ENCODE results near the gene ERF. TPM values are rescaled to one million over a fixed set of nuclear protein-coding genes. Genes with fewer than 3 reads are reported as not detected.

ERF gene
- polyA plus RNA-seq, 4 donors, result 70.7 to 94.4 (median 71.8) TPM

DNA sequence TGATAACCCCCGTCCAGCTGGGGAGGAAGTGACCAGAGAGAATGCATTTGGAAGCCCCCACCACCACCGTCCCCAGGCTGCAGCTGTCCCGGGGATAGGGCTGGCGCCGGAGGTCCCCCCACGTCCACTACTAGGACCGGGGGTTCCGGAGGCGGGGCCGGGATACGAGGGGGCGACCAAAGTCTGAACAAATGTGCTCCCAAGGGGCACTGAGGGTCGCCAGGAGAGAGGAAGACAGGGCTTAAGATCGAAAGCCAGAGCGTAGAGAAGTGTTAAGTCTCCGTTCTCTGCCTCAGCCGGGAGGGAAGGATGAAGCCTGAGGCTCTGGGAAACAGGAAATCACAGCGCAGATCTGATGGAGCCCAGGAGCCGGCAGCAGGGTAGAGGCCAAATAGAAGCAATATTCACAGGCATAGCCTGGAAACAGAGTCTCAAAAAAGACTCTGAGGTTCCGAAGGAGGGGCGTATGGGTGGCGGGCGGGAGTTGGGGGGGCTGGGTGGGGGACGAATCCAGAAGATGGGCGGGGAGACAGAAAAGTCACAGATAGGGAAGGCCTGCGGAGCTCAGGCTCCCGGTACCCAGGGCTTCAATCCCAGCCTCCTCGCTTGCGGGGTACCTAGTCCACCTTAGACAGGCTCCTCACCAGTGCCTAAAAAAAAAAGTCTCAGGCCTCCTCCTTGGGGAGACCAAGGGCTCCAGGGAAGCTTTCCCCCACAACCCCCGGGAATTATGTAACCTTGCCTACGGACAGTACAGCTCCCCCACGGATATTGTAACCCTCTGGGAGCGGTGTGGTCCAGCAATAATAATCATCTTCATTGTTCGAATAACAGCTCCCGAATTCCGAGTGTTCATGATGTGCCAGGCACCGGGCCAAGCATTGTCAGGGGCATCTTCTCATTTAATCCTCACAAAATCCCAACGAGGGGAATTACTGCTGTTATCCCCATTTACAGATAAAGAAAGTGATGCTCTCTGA lies 1.1 kb upstream of the ERF start:
- DNase-seq (ENCODE audit: low read depth in 4 of 4, low spot score in 3 of 4), result peak in 3 of 4 donors; percentile 45 to 60 (median 46)

DNA sequence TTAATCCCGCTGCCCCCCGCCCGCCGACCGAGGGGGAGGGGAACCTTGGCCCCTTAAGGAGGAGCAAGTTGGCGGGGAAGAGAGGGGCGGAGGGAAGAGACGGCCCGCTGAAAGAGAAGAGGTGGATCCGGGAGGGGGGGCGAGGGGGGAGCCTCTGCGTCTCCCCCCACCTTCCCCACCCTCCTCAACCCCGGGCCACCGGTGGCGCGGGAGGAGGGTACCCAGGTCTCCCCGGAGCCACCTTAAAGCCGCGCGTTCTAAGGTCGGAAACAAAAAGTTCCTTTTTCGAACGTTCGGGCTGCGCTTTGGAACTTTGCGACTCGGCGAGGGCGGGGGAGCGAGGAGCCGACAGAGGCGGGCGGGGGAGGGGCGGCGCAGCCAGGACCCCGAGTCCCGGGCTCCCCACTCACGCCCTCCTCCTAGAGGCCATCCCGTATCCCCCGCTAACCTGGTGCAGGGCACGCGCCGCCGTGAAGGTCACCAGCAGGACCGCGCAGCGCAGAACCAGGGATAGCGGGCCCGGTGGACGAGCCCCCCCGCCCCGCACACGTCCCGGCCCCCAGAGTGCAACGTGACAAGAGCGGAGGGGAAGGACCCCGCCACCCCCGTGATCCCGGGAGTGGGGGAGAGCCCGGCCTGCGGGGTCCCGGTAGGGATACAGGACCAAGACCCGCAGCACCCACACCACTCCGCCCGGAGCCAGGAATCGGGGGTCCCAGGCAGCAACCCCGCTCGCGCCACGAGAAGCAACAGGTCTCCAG lies 659 bp downstream of the ERF start:
- DNase-seq (ENCODE audit: low read depth in 4 of 4, low spot score in 3 of 4), result peak in 2 of 4 donors; percentile 65 to 67

DNA sequence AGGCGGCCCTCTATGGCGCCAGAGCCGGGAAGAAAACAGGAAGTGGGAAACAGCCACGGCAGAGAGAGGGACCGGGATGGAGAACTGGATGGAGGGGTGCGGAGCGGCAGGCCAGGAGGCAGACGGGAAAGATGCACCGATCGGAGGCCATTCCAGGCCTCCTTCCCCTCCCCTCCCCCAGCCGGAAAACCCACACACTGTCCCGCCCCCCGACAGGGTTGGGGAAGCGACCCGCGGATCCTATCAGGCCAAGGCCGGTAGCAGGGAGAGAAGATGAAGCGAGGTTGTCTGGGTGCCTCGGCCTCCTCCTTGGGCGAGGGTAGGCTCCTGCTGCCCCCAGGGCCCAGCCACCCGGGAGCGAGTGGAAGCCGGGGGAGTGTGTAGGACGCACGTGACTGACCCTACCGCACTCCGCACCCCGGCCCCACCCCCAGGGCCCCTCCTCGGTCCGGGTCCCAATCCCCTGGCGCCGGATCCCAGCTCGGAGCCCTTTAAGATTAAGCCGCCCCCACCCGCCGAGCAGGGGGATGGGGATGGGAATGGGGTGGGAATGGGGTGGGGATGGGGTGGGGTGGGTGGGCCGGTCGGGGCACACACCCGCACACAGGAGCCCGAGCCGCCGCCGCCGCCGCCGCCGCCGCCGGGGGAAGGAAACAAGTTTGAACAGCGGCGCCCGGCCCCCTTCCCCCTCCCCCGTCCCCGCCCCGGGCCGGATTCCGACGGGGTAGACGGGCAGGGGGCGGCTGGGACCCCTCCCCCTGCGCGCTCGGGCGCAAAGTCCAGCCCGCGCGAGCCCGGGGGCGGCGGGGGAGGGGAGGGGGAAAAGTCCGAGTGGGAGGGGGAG lies 1.5 kb downstream of the ERF start:
- DNase-seq (ENCODE audit: low read depth in 4 of 4, low spot score in 3 of 4), result peak in 2 of 4 donors; percentile 35 to 40

DNA sequence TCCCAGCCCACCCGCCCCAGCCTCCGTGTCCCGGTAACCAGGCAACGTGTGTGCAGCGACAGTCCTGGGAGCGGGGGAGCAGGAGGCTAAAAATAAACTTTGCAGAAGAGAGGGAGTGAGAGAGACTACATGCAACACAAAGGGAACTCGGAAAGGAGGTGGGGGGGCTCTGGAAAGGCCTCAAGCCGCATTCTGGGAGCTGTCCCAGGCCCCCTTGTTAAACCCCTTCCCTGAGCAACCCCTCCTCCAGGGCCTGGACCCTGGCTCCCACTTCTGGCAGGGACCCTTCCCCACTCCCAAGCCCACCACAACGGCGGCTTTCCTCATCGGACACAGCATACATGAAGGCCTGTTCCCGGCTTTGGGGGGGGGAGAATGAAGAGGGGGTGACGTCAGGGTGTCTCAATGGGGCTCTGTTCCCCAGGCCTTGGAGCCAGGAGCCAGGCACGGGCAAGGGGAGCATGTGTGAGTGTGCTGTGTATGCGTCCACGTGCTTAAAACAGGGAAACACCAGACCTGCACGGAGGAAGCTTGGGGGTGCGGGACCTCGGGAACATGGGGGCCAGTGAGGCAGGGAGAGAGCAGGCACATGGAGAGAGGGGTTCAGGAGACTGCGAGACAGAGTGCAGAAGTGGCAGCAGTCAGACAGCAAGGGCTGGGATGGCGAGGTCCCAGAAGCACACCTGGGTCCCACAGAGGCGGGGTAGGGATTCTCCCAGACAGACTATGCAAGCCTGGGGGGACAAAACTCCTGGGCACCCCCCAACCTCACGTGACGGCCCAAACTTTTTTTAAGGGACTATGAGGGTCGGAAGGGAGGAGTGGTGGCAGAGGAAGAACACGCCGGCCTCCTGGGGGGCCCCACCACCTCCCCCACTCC lies 2.3 kb downstream of the ERF start:
- DNase-seq (ENCODE audit: low read depth in 4 of 4, low spot score in 3 of 4), result peak in 2 of 4 donors; percentile 51 to 57

DNA sequence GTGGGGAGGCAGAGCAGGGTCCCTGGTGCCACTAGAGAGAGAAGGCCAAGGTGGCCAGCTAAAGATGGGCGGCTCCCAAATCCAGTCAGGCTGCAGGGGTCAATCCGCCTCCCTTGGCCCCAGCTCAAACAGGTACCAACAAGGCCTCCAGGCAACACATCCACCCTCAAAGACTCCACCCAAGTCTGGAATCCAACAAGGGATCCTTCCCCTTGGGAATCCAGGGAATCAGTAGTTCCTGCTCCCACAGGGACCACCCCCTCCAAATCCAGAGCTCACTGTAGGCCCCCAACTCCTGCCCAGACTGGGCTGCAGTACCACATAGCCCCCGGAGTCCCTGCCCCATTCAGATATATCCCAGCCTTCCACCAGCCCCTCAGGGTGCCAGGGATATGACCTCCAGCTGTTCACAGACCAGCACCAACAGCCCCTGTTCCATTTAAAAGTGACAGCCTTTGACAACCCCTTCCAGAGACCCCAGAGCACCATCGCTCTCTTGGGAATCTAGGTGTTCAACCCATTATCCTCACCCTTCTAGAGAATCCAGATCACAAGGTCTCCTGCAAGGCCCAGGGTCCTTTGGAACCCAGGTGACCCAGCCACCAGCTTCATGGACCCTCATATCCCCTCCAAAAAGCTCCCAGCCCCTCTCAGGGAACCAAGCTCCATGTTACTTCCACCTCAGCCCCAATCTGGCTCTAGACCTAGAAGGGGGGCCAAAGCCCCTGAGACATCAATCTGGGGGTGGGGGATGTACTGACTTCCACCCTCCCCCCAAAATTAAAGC lies 3.2 kb downstream of the ERF start:
- no peak for DNase-seq (ENCODE audit: low read depth in 4 of 4, low spot score in 3 of 4)

DNA sequence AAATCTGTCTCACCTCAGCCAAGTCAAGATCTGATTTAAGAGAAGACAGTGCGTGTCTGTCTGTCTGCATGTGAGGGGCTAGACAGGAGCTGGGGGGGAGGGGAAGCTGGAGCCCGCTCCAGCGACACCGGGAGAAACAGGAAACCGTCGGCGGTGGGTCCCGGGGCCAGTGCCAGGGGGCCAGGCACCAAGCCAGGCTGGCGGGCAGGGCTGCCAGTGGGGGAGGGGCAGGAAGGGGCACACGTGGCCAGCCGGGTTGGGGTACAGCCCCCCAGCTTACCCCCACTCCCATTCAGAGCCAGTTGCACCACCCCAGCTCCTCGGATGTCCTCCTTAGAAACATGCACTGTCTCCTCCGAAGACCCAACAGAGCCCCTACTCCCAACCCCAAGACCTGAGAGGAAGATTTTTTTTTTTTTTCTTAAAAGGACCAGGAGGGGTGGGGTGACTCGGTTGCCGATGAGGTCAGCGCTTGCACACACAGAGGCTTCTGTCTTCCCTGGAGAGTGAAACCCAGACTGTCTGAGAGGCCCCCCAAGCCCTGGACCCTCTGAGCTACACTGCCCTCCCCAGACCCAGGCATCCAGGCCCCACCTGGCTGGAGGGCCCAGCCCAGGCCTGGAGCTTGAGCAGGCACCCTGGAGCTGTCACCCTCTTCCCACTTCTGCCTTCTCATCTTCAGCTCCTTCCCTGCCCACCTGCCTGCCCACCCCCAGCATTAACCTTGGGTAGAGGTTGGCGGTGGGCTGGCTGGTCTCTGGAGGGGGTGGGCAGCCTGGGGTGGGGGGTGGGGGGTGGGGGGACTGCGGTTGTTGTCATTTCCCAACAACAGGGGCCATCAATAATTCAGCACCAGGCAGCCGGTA lies 4.0 kb downstream of the ERF start:
- no peak for DNase-seq (ENCODE audit: low read depth in 4 of 4, low spot score in 3 of 4)

DNA sequence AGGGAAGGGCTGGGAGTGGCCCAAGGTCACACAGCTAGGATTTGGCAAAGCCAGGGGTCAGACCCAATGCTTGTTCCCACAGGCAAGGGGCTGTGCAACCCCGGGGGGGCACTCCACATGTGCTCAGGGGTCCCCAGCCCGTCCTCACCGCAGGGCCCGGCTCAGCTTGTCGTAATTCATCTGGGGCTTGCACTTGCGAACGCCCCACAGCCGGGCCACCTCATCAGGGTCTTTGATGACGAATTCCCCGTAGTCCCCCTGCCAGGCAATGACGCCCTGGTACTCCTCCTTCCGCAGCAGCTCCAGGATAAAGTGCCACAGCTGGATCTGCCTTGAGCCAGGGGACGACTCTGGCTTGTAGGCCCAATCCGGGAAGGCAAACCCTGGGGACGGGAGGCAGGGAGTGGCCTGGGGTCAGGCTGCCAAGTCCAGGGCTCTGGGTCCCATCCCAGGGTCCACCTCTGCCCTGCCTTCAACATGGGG lies 4.7 kb downstream of the ERF start:
- DNase-seq (ENCODE audit: low read depth in 4 of 4, low spot score in 3 of 4), result no peak

DNA sequence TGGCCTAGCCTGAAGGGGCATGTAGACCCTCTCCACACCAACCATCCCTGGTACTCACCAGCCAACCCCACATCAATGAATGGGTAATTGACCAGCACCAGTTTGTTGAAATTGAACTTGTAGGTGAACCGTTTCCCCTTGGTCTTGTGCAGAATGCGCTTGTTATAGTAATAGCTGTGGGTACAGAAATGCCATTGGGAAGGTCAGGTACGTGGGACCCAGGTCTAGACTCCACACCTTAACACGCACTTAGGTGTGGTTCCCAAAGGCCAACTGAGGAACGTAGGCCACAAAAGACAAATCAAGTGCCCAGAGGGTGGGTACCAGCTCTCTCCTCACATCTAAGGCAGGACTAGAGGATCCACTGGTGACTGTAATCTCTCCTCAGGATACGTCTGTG lies 5.2 kb downstream of the ERF start:
- no peak for DNase-seq (ENCODE audit: low read depth in 4 of 4, low spot score in 3 of 4)

DNA sequence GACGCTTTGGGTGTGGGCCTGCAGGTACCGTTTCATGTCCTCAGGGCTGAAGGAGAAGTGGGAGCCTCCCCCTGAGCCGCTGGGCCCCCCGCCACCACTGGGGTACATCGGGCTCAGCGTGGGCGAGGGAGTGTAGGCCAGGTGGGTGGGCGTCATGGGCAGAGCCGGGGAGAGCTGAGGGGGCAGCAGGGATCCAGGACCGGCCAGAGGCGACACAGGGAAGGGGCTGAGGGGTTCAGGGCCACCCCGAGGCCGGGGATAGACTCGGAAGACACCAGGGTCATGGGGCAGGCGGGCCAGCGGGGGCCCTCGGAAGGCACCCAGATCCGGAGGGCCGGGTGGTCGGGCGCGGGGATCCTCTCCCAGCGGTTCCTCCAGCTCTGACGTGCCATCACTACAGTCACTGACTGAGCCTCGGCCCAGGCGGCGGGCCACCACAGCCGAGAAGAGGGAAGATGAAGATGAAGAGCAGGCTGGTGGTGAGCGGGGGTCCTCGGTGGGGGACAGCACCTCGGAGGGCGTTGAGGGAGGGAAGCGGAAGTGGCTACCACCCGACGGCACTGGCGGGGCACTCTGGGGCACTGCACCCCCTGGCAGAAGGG lies 5.7 kb downstream of the ERF start:
- no peak for DNase-seq (ENCODE audit: low read depth in 4 of 4, low spot score in 3 of 4)

DNA sequence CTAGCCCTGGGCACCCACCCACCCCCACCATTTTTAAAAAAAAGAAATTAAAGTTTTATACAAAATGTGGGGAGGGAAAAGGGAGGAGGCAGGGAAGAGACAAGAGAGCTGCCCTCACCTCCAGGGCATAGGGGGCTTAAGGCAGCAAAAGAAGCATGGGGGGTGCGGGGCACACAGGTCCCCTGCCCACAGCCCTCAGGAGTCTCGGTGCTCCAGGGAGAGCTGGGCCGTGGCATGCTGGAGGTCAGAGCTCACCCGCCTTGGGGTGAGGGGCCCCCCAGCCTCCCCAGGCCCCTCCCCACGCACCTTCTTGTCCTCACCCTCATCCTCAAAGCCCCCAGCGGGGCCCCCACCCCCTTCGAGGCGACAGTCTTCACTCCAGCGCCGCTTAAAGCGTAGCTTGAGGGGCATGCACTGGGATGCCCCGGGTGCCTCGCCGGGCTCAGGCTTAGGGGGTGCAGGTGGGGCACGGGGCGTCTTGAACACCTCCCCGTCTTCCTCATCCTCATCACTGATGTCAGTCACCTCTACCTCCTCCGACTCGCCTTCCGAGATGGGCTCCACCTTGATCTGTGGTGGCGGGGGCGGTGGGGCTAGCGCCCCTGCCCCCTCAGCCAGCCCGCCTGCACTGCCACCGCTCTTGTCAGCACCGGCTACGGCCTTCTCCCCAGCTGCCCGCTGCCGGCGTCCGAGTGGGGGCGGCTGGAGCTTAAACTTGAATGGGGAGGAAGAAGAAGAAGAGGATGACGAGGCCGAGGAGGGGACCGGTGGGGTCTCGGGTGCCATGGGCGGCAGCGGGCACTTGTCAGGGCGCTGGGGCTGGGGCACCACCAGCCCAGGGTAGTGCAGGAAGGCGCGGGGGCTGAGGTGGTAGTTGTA lies 6.4 kb downstream of the ERF start:
- no peak for DNase-seq (ENCODE audit: low read depth in 4 of 4, low spot score in 3 of 4)

DNA sequence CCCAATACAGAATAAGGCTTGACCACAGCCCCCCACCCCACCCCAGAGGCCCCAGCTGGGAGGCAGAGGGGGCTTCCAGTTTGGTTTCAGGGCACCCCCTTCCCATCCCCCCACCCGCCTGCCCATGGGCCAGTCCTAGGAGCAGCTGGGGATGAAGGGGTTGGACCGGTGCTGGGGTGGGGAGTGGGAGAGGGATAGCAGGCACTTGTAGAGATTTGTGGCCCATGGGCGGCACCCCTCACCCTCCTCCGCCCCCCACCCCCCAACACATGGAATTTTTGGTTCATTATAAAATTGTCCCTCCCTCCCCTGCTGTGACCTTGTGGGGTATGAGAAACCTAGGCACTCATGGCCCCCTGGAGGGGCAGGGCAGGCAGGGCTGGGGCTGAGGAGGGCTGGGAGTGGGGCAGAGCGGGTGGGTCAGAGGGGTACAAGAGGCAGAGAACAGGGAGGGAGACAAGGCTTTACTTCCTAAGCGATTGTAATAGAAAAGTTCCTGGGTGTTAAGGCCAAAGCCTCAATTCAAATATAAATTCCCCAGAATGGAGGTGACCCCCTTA lies 7.2 kb downstream of the ERF start:
- no peak for DNase-seq (ENCODE audit: low read depth in 4 of 4, low spot score in 3 of 4)

DNA sequence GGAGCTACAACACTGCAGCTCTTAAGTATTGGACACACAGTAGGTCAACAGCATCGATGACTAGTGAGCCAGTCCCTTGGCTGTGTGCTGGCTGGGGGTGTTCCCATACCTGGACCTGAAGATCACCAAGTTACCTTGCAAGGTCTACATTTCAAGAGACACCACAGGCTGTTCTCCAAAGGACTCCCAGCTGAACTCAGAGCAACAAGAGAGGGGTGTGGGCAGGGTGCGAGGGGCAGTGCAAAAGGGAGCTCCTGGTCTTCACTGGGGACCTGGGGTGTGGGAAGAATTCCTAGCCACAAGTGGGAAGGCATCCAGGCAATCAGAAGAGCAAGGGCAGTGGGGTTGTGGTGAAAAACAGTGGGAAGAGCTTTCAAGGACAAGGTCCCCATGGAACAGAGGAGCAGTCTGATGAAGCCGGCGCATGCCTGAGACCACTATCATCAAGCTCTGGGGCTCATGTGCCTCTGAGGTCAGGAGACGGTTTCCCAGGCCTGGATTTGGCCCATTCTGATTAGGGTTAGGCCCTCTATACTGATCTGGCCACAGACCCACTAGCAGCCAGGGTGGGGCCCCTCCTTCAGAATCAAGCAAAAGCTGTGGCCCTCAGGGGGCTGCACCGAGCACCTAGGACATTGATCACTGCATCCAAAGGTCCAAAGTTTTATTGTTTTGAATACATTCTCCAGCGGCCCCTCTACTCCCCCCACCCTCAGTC lies 7.8 kb downstream of the ERF start:
- DNase-seq (ENCODE audit: low read depth in 4 of 4, low spot score in 3 of 4), result no peak

DNA sequence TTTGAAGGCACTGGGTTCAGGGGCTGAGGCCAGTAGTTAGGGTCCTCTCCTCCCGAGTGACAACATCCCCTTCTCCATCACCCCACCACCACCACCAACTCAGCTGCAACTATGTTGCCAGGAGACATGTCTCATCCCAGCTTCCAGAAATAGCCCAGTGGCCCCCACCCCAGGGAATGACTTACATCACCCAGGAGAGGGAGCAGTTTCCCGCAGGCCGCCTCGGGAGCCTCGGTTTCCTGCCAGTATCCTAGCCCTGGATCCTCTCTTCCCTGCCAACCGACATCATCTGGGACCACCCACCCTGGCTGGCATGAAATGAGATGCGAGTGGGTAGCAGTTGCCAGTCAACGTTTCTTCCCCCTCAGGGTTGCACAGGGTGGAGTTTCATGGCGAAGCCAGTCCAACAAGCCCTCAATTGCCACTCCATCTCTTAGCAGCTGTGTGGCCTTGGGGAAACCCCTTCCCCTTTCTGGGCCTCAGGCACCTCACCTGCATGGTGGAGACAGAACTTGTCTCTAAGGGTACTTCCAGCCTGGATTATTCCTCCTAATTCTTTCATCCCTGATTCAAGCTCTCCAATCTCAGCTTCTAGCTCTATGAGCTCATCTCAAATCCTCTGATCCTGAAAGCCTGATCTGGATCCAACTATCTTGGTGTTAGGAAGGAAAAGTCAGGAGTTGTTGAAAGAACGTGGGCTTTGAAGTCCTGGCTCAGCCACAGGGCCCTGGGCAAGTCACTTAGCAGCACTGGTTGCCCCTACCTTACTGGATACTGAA lies 8.6 kb downstream of the ERF start:
- DNase-seq (ENCODE audit: low read depth in 4 of 4, low spot score in 3 of 4), result no peak

DNA sequence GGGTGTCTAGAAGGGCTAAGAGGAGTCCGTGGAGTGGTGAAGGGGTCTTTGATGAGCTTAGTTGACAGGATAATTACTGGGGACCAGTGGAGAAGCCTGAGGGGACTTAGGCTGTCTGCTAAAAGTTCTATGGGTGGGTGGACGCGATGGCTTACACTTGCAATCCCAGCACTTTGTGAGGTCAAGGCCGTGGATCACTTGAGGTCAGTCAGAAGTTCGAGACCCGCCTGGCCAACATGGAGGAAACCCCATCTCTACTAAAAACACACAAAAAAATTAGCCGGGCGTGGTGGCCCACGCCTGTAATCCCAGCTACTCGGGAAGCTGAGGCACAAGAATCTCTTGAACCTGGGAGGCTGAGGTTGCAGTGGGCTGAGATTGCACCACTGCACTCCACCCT lies 9.7 kb downstream of the ERF start:
- no peak for DNase-seq (ENCODE audit: low read depth in 4 of 4, low spot score in 3 of 4)

Data from right renal pelvis (tissue), 4 donors.